Measurements from ENCODE around the gene COL5A3. TPM values are rescaled to one million over a fixed set of nuclear protein-coding genes. Genes with fewer than 3 reads are reported as not detected.

Gene COL5A3
- total RNA-seq, 1 donor from 2014 or later, result 68.7 TPM

- Mint-ChIP-seq H3K4me1 (ENCODE audit: unreplicated experiment) (peaks cover 51% of the 10 kb centered on the region), H3K4me3 (ENCODE audit: unreplicated experiment) (peak overlapping the region; percentile 55), H3K9me3 (ENCODE audit: unreplicated experiment) (no peaks in the 10 kb centered on the region), H3K36me3 (ENCODE audit: unreplicated experiment) (peaks cover 5% of the 10 kb centered on the region), H3K27me3 (ENCODE audit: unreplicated experiment) (peaks cover 3% of the 10 kb centered on the region), H3K27ac (ENCODE audit: unreplicated experiment) (peak overlapping the region; percentile 93)
- DNase-seq (ENCODE audit: extremely low spot score, unreplicated experiment), result no peak
- TF ChIP-seq, protein P1, sequence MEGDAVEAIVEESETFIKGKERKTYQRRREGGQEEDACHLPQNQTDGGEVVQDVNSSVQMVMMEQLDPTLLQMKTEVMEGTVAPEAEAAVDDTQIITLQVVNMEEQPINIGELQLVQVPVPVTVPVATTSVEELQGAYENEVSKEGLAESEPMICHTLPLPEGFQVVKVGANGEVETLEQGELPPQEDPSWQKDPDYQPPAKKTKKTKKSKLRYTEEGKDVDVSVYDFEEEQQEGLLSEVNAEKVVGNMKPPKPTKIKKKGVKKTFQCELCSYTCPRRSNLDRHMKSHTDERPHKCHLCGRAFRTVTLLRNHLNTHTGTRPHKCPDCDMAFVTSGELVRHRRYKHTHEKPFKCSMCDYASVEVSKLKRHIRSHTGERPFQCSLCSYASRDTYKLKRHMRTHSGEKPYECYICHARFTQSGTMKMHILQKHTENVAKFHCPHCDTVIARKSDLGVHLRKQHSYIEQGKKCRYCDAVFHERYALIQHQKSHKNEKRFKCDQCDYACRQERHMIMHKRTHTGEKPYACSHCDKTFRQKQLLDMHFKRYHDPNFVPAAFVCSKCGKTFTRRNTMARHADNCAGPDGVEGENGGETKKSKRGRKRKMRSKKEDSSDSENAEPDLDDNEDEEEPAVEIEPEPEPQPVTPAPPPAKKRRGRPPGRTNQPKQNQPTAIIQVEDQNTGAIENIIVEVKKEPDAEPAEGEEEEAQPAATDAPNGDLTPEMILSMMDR (IDR thresholded peaks at IDR 0.05), result no peak
These were observed 2.0 kb downstream of the COL5A3 start for GRCh38 chr19:10008184-10008765.

DNA sequence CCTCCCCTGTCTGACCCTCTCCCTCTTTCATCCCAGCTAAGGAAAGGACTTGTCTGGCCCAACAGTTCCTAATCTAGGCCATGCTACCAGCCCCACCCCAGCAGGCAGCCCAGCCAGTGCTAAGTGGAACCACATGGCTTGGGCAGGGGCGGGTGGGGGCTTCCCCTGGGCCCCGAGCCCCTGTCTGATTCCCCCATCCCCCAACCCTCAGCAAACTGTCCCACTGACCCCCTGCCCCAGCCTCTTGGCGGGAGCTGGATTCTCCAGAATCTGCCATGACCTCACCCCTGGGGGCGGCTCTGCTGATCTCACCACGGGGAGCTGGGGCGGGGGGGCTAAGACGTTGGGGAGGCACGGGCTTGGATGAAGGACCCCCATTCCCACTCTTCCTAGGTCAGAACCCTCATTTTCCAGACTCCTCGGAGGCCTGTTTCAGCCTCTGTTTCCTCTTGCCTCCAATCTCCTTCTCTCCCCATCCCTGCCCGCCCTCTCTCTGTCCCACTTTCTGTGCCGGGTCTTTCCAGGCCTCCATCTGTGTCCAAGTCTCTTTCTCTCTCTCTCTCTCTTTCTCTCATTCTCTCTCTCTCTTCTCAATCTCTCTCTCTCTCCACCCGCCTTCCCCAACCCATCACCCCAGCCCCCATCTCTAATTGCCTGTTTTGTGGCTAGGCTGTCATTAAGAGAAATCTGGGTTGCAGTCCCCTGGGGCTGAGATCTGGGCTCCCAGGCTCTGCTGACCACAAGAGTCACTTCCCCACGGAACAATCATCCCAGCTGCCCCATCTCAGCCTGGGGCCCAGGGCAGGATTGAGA lies 2.7 kb downstream of the COL5A3 start:
- no peak for DNase-seq (ENCODE audit: extremely low spot score, unreplicated experiment)
- no peaks in the 10 kb centered on the region for H3K27me3 Mint-ChIP-seq (ENCODE audit: unreplicated experiment)
- TF ChIP-seq, protein P1 (IDR thresholded peaks at IDR 0.05), result no peak
- peaks cover 11% of the 10 kb centered on the region for H3K36me3 Mint-ChIP-seq (ENCODE audit: unreplicated experiment)
- H3K4me1 Mint-ChIP-seq (ENCODE audit: unreplicated experiment), result peaks cover 56% of the 10 kb centered on the region
- no peaks in the 10 kb centered on the region for H3K9me3 Mint-ChIP-seq (ENCODE audit: unreplicated experiment)
- H3K27ac Mint-ChIP-seq (ENCODE audit: unreplicated experiment), result peak overlapping the region; percentile 93
- H3K4me3 Mint-ChIP-seq (ENCODE audit: unreplicated experiment), result peak overlapping the region; percentile 60

DNA sequence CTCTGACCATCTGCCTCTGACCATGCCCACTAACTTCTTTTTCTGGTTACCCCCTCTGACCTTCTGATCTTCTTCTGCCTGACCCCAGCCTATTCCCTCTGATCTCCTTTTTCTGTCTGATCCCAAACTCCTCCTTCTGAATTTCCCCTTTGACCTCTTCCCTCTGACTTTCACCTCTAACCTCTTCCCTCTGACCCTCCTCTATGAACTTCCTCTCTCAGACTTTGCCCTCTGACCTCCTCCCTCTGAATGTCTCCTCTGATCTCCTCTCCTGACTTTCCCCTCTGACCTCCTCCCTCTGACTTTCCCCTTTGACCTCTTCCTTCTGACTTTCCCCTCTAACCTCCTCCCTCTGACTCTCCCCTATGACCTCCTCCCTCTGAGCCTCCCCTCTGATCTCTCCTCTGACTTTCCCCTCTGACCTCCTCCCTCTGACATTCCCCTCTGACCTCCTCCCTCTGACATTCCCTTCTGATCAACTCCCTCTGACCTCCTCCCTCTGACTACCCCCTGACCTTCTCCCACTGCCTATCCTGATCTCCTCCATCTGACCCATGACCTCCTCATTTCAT lies 3.5 kb downstream of the COL5A3 start:
- peaks cover 13% of the 10 kb centered on the region for H3K36me3 Mint-ChIP-seq (ENCODE audit: unreplicated experiment)
- no peaks in the 10 kb centered on the region for H3K9me3 Mint-ChIP-seq (ENCODE audit: unreplicated experiment)
- peak overlapping the region; percentile 93 for H3K27ac Mint-ChIP-seq (ENCODE audit: unreplicated experiment)
- peaks cover 56% of the 10 kb centered on the region for H3K4me1 Mint-ChIP-seq (ENCODE audit: unreplicated experiment)
- H3K4me3 Mint-ChIP-seq (ENCODE audit: unreplicated experiment), result peak overlapping the region; percentile 60
- TF ChIP-seq, protein P1 (IDR thresholded peaks at IDR 0.05), result no peak
- H3K27me3 Mint-ChIP-seq (ENCODE audit: unreplicated experiment), result no peaks in the 10 kb centered on the region
- DNase-seq (ENCODE audit: extremely low spot score, unreplicated experiment), result no peak

DNA sequence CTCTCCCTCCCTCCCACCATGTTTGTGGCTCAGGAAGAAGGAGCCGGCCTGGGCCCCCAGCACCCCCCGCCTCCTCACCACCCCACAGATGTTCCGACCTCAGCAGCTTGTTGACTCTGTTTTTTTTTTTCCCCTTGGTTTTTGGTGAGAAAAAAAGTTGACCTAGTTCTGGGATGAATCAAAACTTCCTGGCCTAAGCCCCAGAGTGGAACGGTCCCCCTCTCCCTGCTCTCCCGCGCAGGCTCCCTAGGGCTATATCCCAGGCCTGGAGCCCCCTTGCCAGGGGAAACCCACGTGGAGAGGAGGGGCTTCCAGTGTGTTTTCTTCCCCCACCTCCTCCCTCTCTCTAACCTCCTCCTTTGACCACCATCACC lies 4.0 kb downstream of the COL5A3 start:
- H3K9me3 Mint-ChIP-seq (ENCODE audit: unreplicated experiment), result no peaks in the 10 kb centered on the region
- TF ChIP-seq, protein P1 (IDR thresholded peaks at IDR 0.05), result no peak
- no peak for DNase-seq (ENCODE audit: extremely low spot score, unreplicated experiment)
- peaks cover 15% of the 10 kb centered on the region for H3K36me3 Mint-ChIP-seq (ENCODE audit: unreplicated experiment)
- peaks cover 59% of the 10 kb centered on the region for H3K4me1 Mint-ChIP-seq (ENCODE audit: unreplicated experiment)
- no peaks in the 10 kb centered on the region for H3K27me3 Mint-ChIP-seq (ENCODE audit: unreplicated experiment)
- H3K4me3 Mint-ChIP-seq (ENCODE audit: unreplicated experiment), result peak overlapping the region; percentile 5
- peak overlapping the region; percentile 93 for H3K27ac Mint-ChIP-seq (ENCODE audit: unreplicated experiment)
